Caco-2 (cell line): Measurements from ENCODE around the gene EMILIN1. TPM values are rescaled to one million over a fixed set of nuclear protein-coding genes. Genes with fewer than 3 reads are reported as not detected.

ENCODE experiments used
- BruUV-seq: library from RNA; stranded (reverse); fragments of 400-500 nt; replicated peaks from 2 replicates; lab custom pipeline; 2021; lab: Mats Ljungman, UMichigan
- CTCF ChIA-PET: fragments of 300-600 bp; sonication (Branson Sonifier 250); formaldehyde crosslinking; loops from one replicate; lab custom pipeline; 2022; ENCODE audit warnings: antibody characterized with exemption; lab: Charles Lee
- POLR2A ChIA-PET: fragments of 300-600 bp; sonication (Branson Sonifier 250); formaldehyde crosslinking; loops from one replicate; lab custom pipeline; 2022; ENCODE audit warnings: antibody characterized with exemption; lab: Charles Lee
- DNase-seq, 2 experiments: peaks; one replicate each; pipeline versions ENCODE4 v3.0.0 to v3.0.0-alpha.2; 2020 to 2022
- H3K27me3 ChIP-seq: replicated peaks from 2 replicates; pipeline ENCODE4 v1.6.0; 2011; ENCODE audit warnings: low read length; ENCODE audit not compliant: control insufficient read depth, insufficient read depth
- H3K36me3 ChIP-seq: 2 replicates; pipeline ENCODE4 v1.5.1; 2011; ENCODE audit warnings: low read length; ENCODE audit not compliant: control insufficient read depth, insufficient read depth
- H3K4me1 ChIP-seq: fragments of 250-450 bp; sonication (Bioruptor Pico); 2 replicates; pipeline ENCODE4 v1.5.1; 2020; ENCODE audit warnings: mild to moderate bottlenecking
- H3K4me3 ChIP-seq: 2 replicates; pipeline ENCODE4 v1.5.1; 2011; ENCODE audit warnings: low read depth, mild to moderate bottlenecking, control low read depth, low read length
- H3K9me3 ChIP-seq: fragments of 250-450 bp; sonication (Bioruptor Pico); 2 replicates; pipeline ENCODE4 v1.5.1; 2020; ENCODE audit warnings: mild to moderate bottlenecking, moderate library complexity
- H3K27ac Mint-ChIP-seq: one replicate; pipeline ENCODE4 v1.8.0; 2022; ENCODE audit warnings: mixed read lengths; ENCODE audit not compliant: unreplicated experiment
- H3K27me3 Mint-ChIP-seq: one replicate; pipeline ENCODE4 v1.8.0; 2022; ENCODE audit warnings: mixed read lengths; ENCODE audit not compliant: insufficient read depth, unreplicated experiment
- H3K36me3 Mint-ChIP-seq: one replicate; pipeline ENCODE4 v1.8.0; 2022; ENCODE audit warnings: mild to moderate bottlenecking, mixed read lengths; ENCODE audit not compliant: insufficient read depth, unreplicated experiment
- H3K4me1 Mint-ChIP-seq: one replicate; pipeline ENCODE4 v1.8.0; 2022; ENCODE audit warnings: low read depth, mixed read lengths; ENCODE audit not compliant: unreplicated experiment
- H3K4me3 Mint-ChIP-seq: one replicate; pipeline ENCODE4 v1.8.0; 2022; ENCODE audit warnings: mild to moderate bottlenecking, moderate library complexity, mixed read lengths; ENCODE audit not compliant: unreplicated experiment
- H3K9me3 Mint-ChIP-seq: one replicate; pipeline ENCODE4 v1.8.0; 2022; ENCODE audit warnings: mixed read lengths; ENCODE audit not compliant: unreplicated experiment
- CTCF ChIP-seq, 2 experiments: fragments of 200-600 bp in 1 of 2; IDR thresholded peaks; 1 replicate in 1 of 2; 2 replicates in 1 of 2; pipeline versions ENCODE4 v1.5.1 to v1.8.0; 2011 to 2022; ENCODE audit warnings: antibody characterized with exemption in 1 of 2, control low read depth in 1 of 2, inconsistent platforms in 1 of 2, low read depth in 1 of 2, low read length in 1 of 2, mild to moderate bottlenecking in 1 of 2, moderate library complexity in 1 of 2; ENCODE audit not compliant: insufficient read depth in 1 of 2, severe bottlenecking in 1 of 2, unreplicated experiment in 1 of 2
- intact Hi-C: fragments of 100-400 bp; cut with micrococcal nuclease; formaldehyde crosslinking; loops from one replicate; pipeline ENCODE4 v1.10.0; 2022; ENCODE audit not compliant: unreplicated experiment
- total RNA-seq: library from RNA; stranded (reverse); gene quantifications from 2 replicates; pipeline ENCODE4 v1.2.3, GENCODE V29; 2022

The EMILIN1 gene
- total RNA-seq, 1 experiment from 2014 or later, result 0.43 TPM

DNA sequence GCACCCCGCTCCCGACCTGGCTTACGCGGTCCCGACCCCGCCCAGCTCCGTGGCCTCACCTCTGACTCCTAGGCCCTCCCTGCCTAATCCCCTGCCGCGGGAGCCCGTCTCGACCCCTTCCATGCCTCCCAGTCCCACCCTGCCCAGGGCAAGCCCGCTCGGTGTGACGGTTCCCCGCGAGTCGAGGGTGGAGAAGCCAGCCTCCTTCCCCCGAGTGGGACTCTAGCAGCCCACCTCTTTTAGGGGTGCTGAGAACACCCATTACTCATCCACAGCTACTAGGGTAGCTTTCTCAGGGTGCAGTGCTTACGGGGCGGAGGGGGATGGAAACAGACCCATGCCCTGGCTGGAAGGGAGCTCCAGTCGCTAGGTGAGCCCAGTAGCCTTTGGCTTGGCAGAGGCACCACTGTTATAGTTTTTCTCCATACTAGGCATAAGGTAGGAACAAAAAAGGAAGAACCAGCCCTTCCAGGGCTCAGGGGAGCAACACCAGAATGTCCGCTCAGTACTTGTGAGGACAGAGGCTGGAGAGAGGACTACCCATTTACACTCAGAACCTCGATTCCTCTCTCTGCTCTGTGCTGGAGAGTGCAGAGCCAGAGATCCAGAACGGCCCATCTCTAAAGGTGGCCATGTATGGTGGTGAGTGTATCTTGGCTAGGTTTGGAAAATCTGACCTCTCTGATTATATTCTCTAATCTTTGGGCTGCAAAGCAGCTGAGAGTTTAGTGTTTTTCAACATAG is 26.3 kb upstream of the EMILIN1 start:
- DNase-seq, result peak in 1 of 2 experiments; percentile 54
- H3K9me3 Mint-ChIP-seq, result peaks cover 9% of the 10 kb centered on the region
- ChIA-PET CTCF (interaction anchor here (1.4 to 3.3 kb wide), 5 partner anchors 7 to 90 kb away, joined by 4 to 21 read pairs (median 10); partner anchors contain the start of genes KHK and OST4), POLR2A (interaction anchor here (0.7 to 2.5 kb wide), 5 partner anchors 11 to 106 kb away, joined by 3 to 27 read pairs (median 6); partner anchors contain the start of genes OST4 and TMEM214)
- H3K4me1 Mint-ChIP-seq, result peaks cover 31% of the 10 kb centered on the region
- H3K27me3 ChIP-seq, result no peaks in the 10 kb centered on the region
- peak overlapping the region; percentile 80 for H3K4me3 Mint-ChIP-seq
- H3K4me3 ChIP-seq, result peak overlapping the region; percentile 96
- H3K27ac Mint-ChIP-seq, result peak overlapping the region; percentile 100
- H3K9me3 ChIP-seq, result no peaks in the 10 kb centered on the region
- peaks cover 53% of the 10 kb centered on the region for H3K36me3 Mint-ChIP-seq
- TSS peak; percentile 6 for BruUV-seq
- H3K4me1 ChIP-seq, result 0 out of 2 replicates have a peak, but pooled peaks cover 6% of the 10 kb centered on the region
- peaks cover 10% of the 10 kb centered on the region for H3K27me3 Mint-ChIP-seq
- H3K36me3 ChIP-seq, result no peaks in the 10 kb centered on the region
- intact Hi-C loops, result loop anchor here (1.0 kb wide), 1 partner anchor 19 kb away; the partner anchor contains the start of gene OST4
- TF ChIP-seq CTCF (IDR thresholded peaks at IDR 0.05; ENCODE audit: insufficient read depth in 1 of 2, low read depth in 1 of 2, low read length in 1 of 2, severe bottlenecking in 1 of 2, unreplicated experiment in 1 of 2), result no peak

- H3K27me3 Mint-ChIP-seq, result peaks cover 10% of the 10 kb centered on the region
- CTCF ChIA-PET, result no interaction called here
- no TSS peak for BruUV-seq
- no peak for TF ChIP-seq CTCF (IDR thresholded peaks at IDR 0.05; ENCODE audit: insufficient read depth in 1 of 2, low read depth in 1 of 2, low read length in 1 of 2, severe bottlenecking in 1 of 2, unreplicated experiment in 1 of 2)
- POLR2A ChIA-PET, result no interaction called here
- intact Hi-C loops, result no loop called here
- no peak overlapping the region for H3K27ac Mint-ChIP-seq
- Histone ChIP-seq H3K9me3 (no peaks in the 10 kb centered on the region), H3K4me1 (0 out of 2 replicates have a peak, but pooled peaks cover 6% of the 10 kb centered on the region), H3K36me3 (no peaks in the 10 kb centered on the region), H3K27me3 (no peaks in the 10 kb centered on the region), H3K4me3 (no peak overlapping the region)
- DNase-seq, result no peak
- peaks cover 31% of the 10 kb centered on the region for H3K4me1 Mint-ChIP-seq
- peaks cover 52% of the 10 kb centered on the region for H3K36me3 Mint-ChIP-seq
- peak overlapping the region; percentile 51 for H3K4me3 Mint-ChIP-seq
- H3K9me3 Mint-ChIP-seq, result peaks cover 9% of the 10 kb centered on the region
Observed at GRCh38 chr2:27053321-27053720, 25.1 kb upstream of the EMILIN1 start.

DNA sequence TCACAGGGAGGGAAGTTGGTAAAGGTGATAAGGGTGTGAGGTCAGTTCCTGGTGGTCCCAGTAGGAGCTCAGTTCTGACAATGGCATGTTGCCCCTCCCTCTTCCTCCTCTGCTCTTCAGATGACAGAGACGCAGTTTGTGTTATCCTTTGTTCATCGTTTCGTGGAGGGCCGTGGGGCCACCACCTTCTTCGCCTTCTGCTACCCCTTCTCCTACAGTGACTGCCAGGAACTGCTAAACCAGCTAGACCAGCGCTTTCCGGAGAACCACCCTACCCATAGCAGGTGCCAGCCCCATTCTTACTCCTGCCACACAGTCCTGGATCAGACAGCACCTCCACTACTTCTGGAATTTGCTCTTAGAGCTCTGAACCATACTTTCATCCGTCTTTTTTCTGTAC is 24.6 kb upstream of the EMILIN1 start:
- Histone ChIP-seq H3K36me3 (no peaks in the 10 kb centered on the region), H3K9me3 (no peaks in the 10 kb centered on the region), H3K4me3 (no peak overlapping the region), H3K4me1 (0 out of 2 replicates have a peak, but pooled peaks cover 6% of the 10 kb centered on the region), H3K27me3 (no peaks in the 10 kb centered on the region)
- BruUV-seq, result no TSS peak
- H3K27ac Mint-ChIP-seq, result no peak overlapping the region
- ChIA-PET CTCF (no interaction called here), POLR2A (no interaction called here)
- H3K36me3 Mint-ChIP-seq, result peaks cover 51% of the 10 kb centered on the region
- peaks cover 9% of the 10 kb centered on the region for H3K9me3 Mint-ChIP-seq
- peaks cover 10% of the 10 kb centered on the region for H3K27me3 Mint-ChIP-seq
- no peak for TF ChIP-seq CTCF (IDR thresholded peaks at IDR 0.05; ENCODE audit: insufficient read depth in 1 of 2, low read depth in 1 of 2, low read length in 1 of 2, severe bottlenecking in 1 of 2, unreplicated experiment in 1 of 2)
- H3K4me1 Mint-ChIP-seq, result peaks cover 31% of the 10 kb centered on the region
- no peak overlapping the region for H3K4me3 Mint-ChIP-seq
- DNase-seq, result no peak
- intact Hi-C loops, result no loop called here
